Mammary epithelial cell (primary cell): ENCODE results near the gene RPLP2.

Experiments
- CTCF ChIP-seq, 2 donors: IDR thresholded peaks in 1 of 2; conservative IDR thresholded peaks in 1 of 2; 2 replicates each; pipeline ENCODE4 v1.5.1; 2011 to 2012; ENCODE audit warnings: inconsistent platforms in 2 of 2, low read length in 2 of 2, mild to moderate bottlenecking in 2 of 2, control low read depth in 1 of 2, low read depth in 1 of 2; ENCODE audit not compliant: insufficient read depth in 1 of 2; ENCODE audit errors: extremely low read depth in 1 of 2
- EZH2 ChIP-seq: IDR thresholded peaks from 2 replicates; pipeline ENCODE4 v1.6.1; 2012; ENCODE audit warnings: low read length, inconsistent platforms, borderline replicate concordance

- TF ChIP-seq CTCF (conservative IDR thresholded peaks at IDR 0.05 in 1 of 2, IDR thresholded peaks at IDR 0.05 in 1 of 2; ENCODE audit: extremely low read depth in 1 of 2, insufficient read depth in 1 of 2, low read depth in 1 of 2, low read length in 2 of 2) (no peak), EZH2 (no peak)
Measured at GRCh38 chr11:815675-816432, 6.1 kb downstream of the RPLP2 start.
